NOMO-1 (cell line): ENCODE measurements around the gene TXNDC11.

ENCODE experiments used
- DNase-seq, 2 experiments: peaks; one replicate each; lab custom pipeline; 2025; ENCODE audit not compliant: unreplicated experiment in 2 of 2; lab: John Stamatoyannopoulos, UW

TXNDC11 gene

GRCh38 chr16:11632455-11632939 is 110.2 kb downstream of the TXNDC11 start:
- DNase-seq = peak; percentile 35 to 42

DNA sequence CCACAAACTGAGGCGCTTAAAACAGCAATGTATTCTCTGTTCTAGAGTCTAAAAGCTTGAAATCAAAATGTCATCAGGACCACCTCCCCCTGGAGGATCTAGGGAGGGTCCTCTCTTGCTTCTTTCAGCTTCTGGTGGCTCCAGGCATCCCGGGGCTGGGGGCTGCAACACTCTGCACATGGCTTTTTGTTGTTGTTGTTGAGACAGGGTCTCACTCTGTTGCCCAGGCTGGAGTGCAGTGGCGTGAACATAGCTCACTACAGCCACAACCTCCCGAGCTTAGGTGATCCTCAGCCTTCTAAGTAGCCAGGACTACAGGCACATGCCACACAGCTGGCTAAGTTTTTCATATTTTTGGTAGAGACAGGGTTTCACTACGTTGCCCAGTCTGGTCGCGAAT is 111.4 kb downstream of the TXNDC11 start:
- DNase-seq = no peak

- no peak for DNase-seq
Measured at GRCh38 chr16:11630768-11631056, 111.9 kb downstream of the TXNDC11 start.

- DNase-seq = peak in 1 of 2 experiments; percentile 33
Measured at GRCh38 chr16:11630046-11630767, 112.5 kb downstream of the TXNDC11 start.
